Measurements from ENCODE around the gene YES1.

The YES1 gene

GRCh38 chr18:773980-774624 lies 37.9 kb downstream of the YES1 start (continued):
- TF ChIP-seq HOXA7 (CRISPR knock-in tag; IDR thresholded peaks at IDR 0.05; ENCODE audit: borderline replicate concordance) (no peak), ZSCAN5A (tag by site-specific recombination; IDR thresholded peaks at IDR 0.05) (no peak), ZNF19 (tag by site-specific recombination; IDR thresholded peaks at IDR 0.05; ENCODE audit: low read depth) (no peak)

GRCh38 chr18:770583-770961 lies 41.5 kb downstream of the YES1 start:
- H3K9me3 ChIP-seq (ENCODE audit: control insufficient read depth, insufficient read depth, low read depth, low read length), result no peaks in the 10 kb centered on the region
- no peaks in the 10 kb centered on the region for H3K36me3 ChIP-seq (ENCODE audit: control insufficient read depth in 2 of 2, insufficient read depth in 1 of 2, low read length in 2 of 2)
- ChIA-PET CTCF (interaction anchor here (0.5 to 1.6 kb wide), 2 partner anchors 60 to 395 kb away, joined by 6 to 8 read pairs; no protein-coding TSS in a partner anchor), POLR2A (no interaction called here)
- H3K27ac ChIP-seq (ENCODE audit: extremely low read depth, low read depth, low read length), result no peak overlapping the region
- no peak overlapping the region for H3K4me3 ChIP-seq (ENCODE audit: low read depth, low read length)
- no peak for TF ChIP-seq ZNF114 (tag by site-specific recombination; IDR thresholded peaks at IDR 0.05)
- TF ChIP-seq OVOL3 (tag by site-specific recombination; IDR thresholded peaks at IDR 0.05), result no peak
- TF ChIP-seq ZNF645 (tag by site-specific recombination; IDR thresholded peaks at IDR 0.05), result no peak
- TF ChIP-seq ZNF174 (tag by site-specific recombination; IDR thresholded peaks at IDR 0.05), result no peak
- H3K4me1 ChIP-seq (ENCODE audit: control insufficient read depth, insufficient read depth, low read length), result peaks cover 7% of the 10 kb centered on the region

- TF ChIP-seq ZNF558 (tag by site-specific recombination; IDR thresholded peaks at IDR 0.05), result no peak
- TF ChIP-seq ZNF202 (tag by site-specific recombination; IDR thresholded peaks at IDR 0.05; ENCODE audit: borderline replicate concordance), result no peak
- no peak for TF ChIP-seq ZNF785 (tag by site-specific recombination; IDR thresholded peaks at IDR 0.05)
- TF ChIP-seq ZNF148 (tag by site-specific recombination; IDR thresholded peaks at IDR 0.05; ENCODE audit: borderline replicate concordance), result no peak
- no peak for TF ChIP-seq EGR2 (tag by site-specific recombination; IDR thresholded peaks at IDR 0.05; ENCODE audit: low read depth)
- Histone ChIP-seq H3K36me3 (ENCODE audit: control insufficient read depth in 2 of 2, insufficient read depth in 1 of 2, low read length in 2 of 2) (no peaks in the 10 kb centered on the region), H3K27ac (ENCODE audit: extremely low read depth, low read depth, low read length) (no peak overlapping the region), H3K4me1 (ENCODE audit: control insufficient read depth, insufficient read depth, low read length) (peaks cover 8% of the 10 kb centered on the region), H3K9me3 (ENCODE audit: control insufficient read depth, insufficient read depth, low read depth, low read length) (no peaks in the 10 kb centered on the region), H3K4me3 (ENCODE audit: low read depth, low read length) (no peak overlapping the region)
- POLR2A ChIA-PET, result no interaction called here
- CTCF ChIA-PET, result no interaction called here
Measured at GRCh38 chr18:767961-768360, 44.1 kb downstream of the YES1 start.

GRCh38 chr18:767084-767882 lies 44.8 kb downstream of the YES1 start:
- H3K9me3 ChIP-seq (ENCODE audit: control insufficient read depth, insufficient read depth, low read depth, low read length), result no peaks in the 10 kb centered on the region
- POLR2A ChIA-PET, result no interaction called here
- CTCF ChIA-PET, result interaction anchor here (0.9 kb wide), 1 partner anchor 15 kb away, joined by 3 read pairs; no protein-coding TSS in a partner anchor
- H3K4me3 ChIP-seq (ENCODE audit: low read depth, low read length), result no peak overlapping the region
- H3K4me1 ChIP-seq (ENCODE audit: control insufficient read depth, insufficient read depth, low read length), result peaks cover 8% of the 10 kb centered on the region
- no peak overlapping the region for H3K27ac ChIP-seq (ENCODE audit: extremely low read depth, low read depth, low read length)
- H3K36me3 ChIP-seq (ENCODE audit: control insufficient read depth in 2 of 2, insufficient read depth in 1 of 2, low read length in 2 of 2), result no peaks in the 10 kb centered on the region
- TF ChIP-seq ELK4 (IDR thresholded peaks at IDR 0.05; ENCODE audit: borderline replicate concordance, low read depth, low read length) (no peak), ZNF837 (tag by site-specific recombination; IDR thresholded peaks at IDR 0.05) (no peak), ZNF280D (tag by site-specific recombination; IDR thresholded peaks at IDR 0.05) (no peak), ZNF704 (tag by site-specific recombination; IDR thresholded peaks at IDR 0.05) (no peak), HOXD13 (CRISPR knock-in tag; IDR thresholded peaks at IDR 0.05; ENCODE audit: borderline replicate concordance) (no peak)
